Activated naive CD4-positive, alpha-beta T cell treated with Interleukin-2 at 50 U/mL for 16 hours (primary cell): ENCODE results near the gene C1D.

Experiments
- DNase-seq: peaks from one replicate; pipeline ENCODE4 v3.0.0-alpha.2; 2020

C1D gene

GRCh38 chr2:68057658-68058396, 5.0 kb downstream of the C1D start:
- no peak for DNase-seq

GRCh38 chr2:68052717-68053422, 9.9 kb downstream of the C1D start:
- no peak for DNase-seq

GRCh38 chr2:68050353-68050752, 12.5 kb downstream of the C1D start:
- no peak for DNase-seq

- DNase-seq, result no peak
Observed at GRCh38 chr2:68046642-68047240, 16.1 kb downstream of the C1D start.

- DNase-seq, result no peak
Observed at GRCh38 chr2:68046224-68046623, 16.6 kb downstream of the C1D start.

GRCh38 chr2:68045342-68045741, 17.5 kb downstream of the C1D start:
- no peak for DNase-seq

GRCh38 chr2:68044099-68044498, 18.7 kb downstream of the C1D start:
- no peak for DNase-seq

GRCh38 chr2:68043695-68044094, 19.1 kb downstream of the C1D start:
- no peak for DNase-seq

GRCh38 chr2:68043032-68043431, 19.8 kb downstream of the C1D start:
- DNase-seq, result no peak

GRCh38 chr2:68041704-68042245, 21.0 kb downstream of the C1D start:
- no peak for DNase-seq

GRCh38 chr2:68040078-68040477, 22.7 kb downstream of the C1D start:
- no peak for DNase-seq

- no peak for DNase-seq
Observed at GRCh38 chr2:68039317-68039716, 23.5 kb downstream of the C1D start.

- no peak for DNase-seq
Observed at GRCh38 chr2:68032702-68033101, 30.1 kb downstream of the C1D start.

- DNase-seq, result no peak
Observed at GRCh38 chr2:68031542-68032160, 31.2 kb downstream of the C1D start.

- no peak for DNase-seq
Observed at GRCh38 chr2:68031043-68031442, 31.8 kb downstream of the C1D start.

- DNase-seq, result no peak
Observed at GRCh38 chr2:68030529-68030928, 32.3 kb downstream of the C1D start.

GRCh38 chr2:68027959-68028358, 34.8 kb downstream of the C1D start:
- no peak for DNase-seq

- DNase-seq, result no peak
Observed at GRCh38 chr2:68024450-68024849, 38.4 kb downstream of the C1D start.

- DNase-seq, result no peak
Observed at GRCh38 chr2:68023904-68024303, 38.9 kb downstream of the C1D start.

GRCh38 chr2:68018727-68019126, 44.1 kb downstream of the C1D start:
- DNase-seq, result no peak

- no peak for DNase-seq
Observed at GRCh38 chr2:68009526-68009925, 53.3 kb downstream of the C1D start.

- DNase-seq, result no peak
Observed at GRCh38 chr2:68000170-68000825, 62.5 kb downstream of the C1D start.

GRCh38 chr2:67999332-67999731, 63.5 kb downstream of the C1D start:
- no peak for DNase-seq
